K562 (cell line): ENCODE data around the gene IRF4. TPM values are rescaled to one million over a fixed set of nuclear protein-coding genes. Genes with fewer than 3 reads are reported as not detected.

Source experiments
- ATAC-seq: fragments of 200-7000 bp; cut with Tn5 transposase; 3 replicates; pipeline ENCODE4 v1.9.1; 2020; ENCODE audit warnings: moderate library complexity
- BruUV-seq: library from RNA; stranded (reverse); fragments of 400-500 nt; replicated peaks from 2 replicates; lab custom pipeline; 2021; lab: Mats Ljungman, UMichigan
- CTCF ChIA-PET: fragments of 300-600 bp; formaldehyde crosslinking; extraction: SDS; loops from one replicate; lab custom pipeline; 2021; ENCODE audit warnings: low intra/inter-chr PET ratio; lab: Yijun Ruan, JAX
- POLR2A ChIA-PET: fragments of 300-600, 350-650 bp; sonication (Branson Sonifier 250); formaldehyde crosslinking; extraction: SDS; loops from one replicate; lab custom pipeline; 2021; ENCODE audit warnings: antibody characterized with exemption, inconsistent platforms; lab: Yijun Ruan, JAX
- DNase-seq, 4 experiments: peaks; one replicate each; pipeline versions ENCODE4 v3.0.0 to v3.0.0-alpha.2; 2011 to 2018; ENCODE audit warnings: low spot score in 3 of 4, mixed read lengths in 3 of 4; ENCODE audit errors: extremely low read depth in 1 of 4
- FAIRE-seq: peaks from 2 replicates; lab custom pipeline; 2011; peaks lifted over from hg19 to GRCh38; lab: Jason Lieb, UNC
- H2AFZ ChIP-seq: 2 replicates; pipeline ENCODE4 v1.6.0; 2011; ENCODE audit warnings: low read depth, low read length, control low read depth, inconsistent platforms
- H3K27ac ChIP-seq: fragments of 200-600 bp; 3 replicates; pipeline ENCODE4 v1.8.0; 2011; ENCODE audit warnings: low read depth, mild to moderate bottlenecking, control low read depth, inconsistent platforms, low read length, moderate library complexity, mixed read lengths; ENCODE audit errors: extremely low read depth
- H3K27me3 ChIP-seq, 2 experiments: fragments of 300-600 bp in 1 of 2; 2 replicates in 1 of 2; 3 replicates in 1 of 2; pipeline versions ENCODE4 v1.6.0 to v1.8.0; 2011; ENCODE audit warnings: inconsistent platforms in 2 of 2, low read length in 2 of 2, mild to moderate bottlenecking in 1 of 2, mixed read lengths in 1 of 2, moderate library complexity in 1 of 2; ENCODE audit not compliant: control insufficient read depth in 2 of 2, insufficient read depth in 2 of 2
- H3K36me3 ChIP-seq: fragments of 300-600 bp; 3 replicates; pipeline ENCODE4 v1.8.0; 2011; ENCODE audit warnings: mild to moderate bottlenecking, low read length, inconsistent platforms; ENCODE audit not compliant: control insufficient read depth, insufficient read depth
- H3K4me1 ChIP-seq, 2 experiments: fragments of 200-600 bp in 1 of 2; replicated peaks in 1 of 2; 2 replicates in 1 of 2; 3 replicates in 1 of 2; pipeline versions ENCODE4 v1.5.1 to v1.8.0; 2011; ENCODE audit warnings: inconsistent platforms in 2 of 2, low read length in 2 of 2, mild to moderate bottlenecking in 1 of 2, mixed read lengths in 1 of 2, moderate library complexity in 1 of 2; ENCODE audit not compliant: control insufficient read depth in 2 of 2, insufficient read depth in 2 of 2
- H3K4me2 ChIP-seq: 2 replicates; pipeline ENCODE4 v1.6.1; 2011; ENCODE audit warnings: low read length, control low read depth, inconsistent platforms, mixed read lengths; ENCODE audit not compliant: insufficient read depth
- H3K4me3 ChIP-seq: fragments of 200-600 bp; sonication (generic), shearing (Covaris generic); 2 replicates; pipeline ENCODE4 v1.5.1; 2016; ENCODE audit warnings: control low read depth, inconsistent platforms
- H3K79me2 ChIP-seq: fragments of 200-600 bp; 3 replicates; pipeline ENCODE4 v1.8.0; 2011; ENCODE audit warnings: low read length, inconsistent platforms; ENCODE audit not compliant: control insufficient read depth, insufficient read depth
- H3K9ac ChIP-seq, 2 experiments: 2 replicates each; pipeline versions ENCODE4 v1.6.0 to v1.6.1; 2011; ENCODE audit warnings: low read depth in 2 of 2, low read length in 2 of 2, control low read depth in 1 of 2, inconsistent platforms in 1 of 2, mild to moderate bottlenecking in 1 of 2, mixed read lengths in 1 of 2; ENCODE audit not compliant: insufficient read depth in 1 of 2
- H3K9me1 ChIP-seq: one replicate; pipeline ENCODE4 v1.6.0; 2011; ENCODE audit warnings: inconsistent platforms, mild to moderate bottlenecking, low read length, moderate library complexity; ENCODE audit not compliant: control insufficient read depth, insufficient read depth
- H3K9me3 ChIP-seq: replicated peaks from 2 replicates; pipeline ENCODE4 v1.5.1; 2011; ENCODE audit warnings: low read depth, low read length, inconsistent platforms; ENCODE audit not compliant: control insufficient read depth, insufficient read depth
- H4K20me1 ChIP-seq: replicated peaks from 2 replicates; pipeline ENCODE4 v1.6.1; 2011; ENCODE audit warnings: low read length, inconsistent platforms, mixed read lengths; ENCODE audit not compliant: control insufficient read depth, insufficient read depth
- RBFOX2 ChIP-seq: fragments of 200-400 bp; formaldehyde crosslinking; IDR thresholded peaks from 2 replicates; pipeline ENCODE4 v1.6.1; 2017; ENCODE audit warnings: low read depth, mild to moderate bottlenecking, low read length, moderate library complexity
- SMARCA5 ChIP-seq: fragments of 450-650 bp; IDR thresholded peaks from 2 replicates; pipeline ENCODE4 v1.6.1; 2016
- TCFL5 ChIP-seq: fragments of 250-450 bp; sonication (Bioruptor Pico); conservative IDR thresholded peaks from 2 replicates; pipeline ENCODE4 v1.6.1; 2021; ENCODE audit warnings: mild to moderate bottlenecking, moderate library complexity, matching md5 sums
- VEZF1 ChIP-seq: fragments of 200-800 bp; sonication (Bioruptor generic); IDR thresholded peaks from 2 replicates; pipeline ENCODE4 v1.6.1; 2017; ENCODE audit warnings: missing genetic modification characterization, missing compliant biosample characterization
- ZNF354B ChIP-seq: fragments of 250-450 bp; sonication (Bioruptor Pico); IDR thresholded peaks from 2 replicates; pipeline ENCODE4 v1.4.0; 2020
- ZNF79 ChIP-seq: fragments of 250-450 bp; sonication (Bioruptor Pico); IDR thresholded peaks from 2 replicates; pipeline ENCODE4 v1.4.0; 2020; ENCODE audit warnings: low read depth, mild to moderate bottlenecking, moderate library complexity
- WGBS: fragments of 100-300 bp; shearing (Covaris generic); methylation state at CpG from one replicate; pipeline ENCODE4 v1.1.6; 2016; ENCODE audit warnings: low coverage, mixed read lengths; ENCODE audit not compliant: insufficient coverage; ENCODE audit errors: missing lambda C conversion rate; 5-methylcytosine and 5-hydroxymethylcytosine counted together
- in situ Hi-C: fragments of 300-500 bp; cut with MboI; formaldehyde crosslinking; loops from 4 replicates; pipeline ENCODE4 v1.15.0; 2018; ENCODE audit warnings: inconsistent platforms, mixed read lengths
- intact Hi-C: fragments of 100-400 bp; cut with micrococcal nuclease; formaldehyde crosslinking; loops from 2 replicates; pipeline ENCODE4 v1.14.2; 2022
- polyA plus RNA-seq, 8 experiments: library from polyadenylated mRNA; depleted of rRNA in 4 of 8; stranded (reverse) in 5 of 8; unstranded in 3 of 8; fragments of >200 nt; fragmentation: Nextera tagmentation in 2 of 8; fragmentation: Illumina TruSeq in 1 of 8; extraction: Ambion mirVana in 2 of 8; extraction: Trizol in 1 of 8; gene quantifications; 2 replicates each; pipeline versions ENCODE4 v1.2.1 to v1.2.3, GENCODE V29; 2011 to 2014; ENCODE audit warnings: inconsistent platforms in 1 of 8, missing spikeins in 1 of 8
- total RNA-seq, 7 experiments: library from RNA; depleted of rRNA in 6 of 7; stranded (reverse); fragments of >200 nt in 6 of 7; fragmentation: Illumina TruSeq in 2 of 7; extraction: Trizol in 2 of 7; gene quantifications; 2 replicates each; pipeline versions ENCODE4 v1.2.1 to v1.2.3, GENCODE V29; 2011 to 2021; ENCODE audit warnings: low replicate concordance in 1 of 7
- TF ChIP-seq, protein P1 (sequence below): fragments of 450-650 bp; formaldehyde crosslinking; IDR thresholded peaks from 2 replicates; pipeline ENCODE4 v1.4.0; 2022; ENCODE audit warnings: mild to moderate bottlenecking, moderate library complexity
- TF ChIP-seq, protein P2 (sequence below): sonication (generic); formaldehyde crosslinking; IDR thresholded peaks from 2 replicates; pipeline ENCODE4 v1.8.1; 2023; ENCODE audit warnings: mild to moderate bottlenecking, missing genetic modification reagents, moderate library complexity
- TF ChIP-seq, protein P3 (sequence below): fragments of 450-650 bp; IDR thresholded peaks from 2 replicates; pipeline ENCODE4 v1.6.1; 2016; ENCODE audit warnings: borderline replicate concordance
- TF ChIP-seq, protein P4 (sequence below): fragments of 450-650 bp; IDR thresholded peaks from 2 replicates; pipeline ENCODE4 v1.6.1; 2017; ENCODE audit warnings: antibody characterized with exemption, mild to moderate bottlenecking

The IRF4 gene
- total and polyA plus RNA-seq, 9 of the 15 experiments (the other 6 are each of a cell fraction or from before 2014, with no cell fraction given), result 0.05 to 0.33 (median 0.09) TPM; not detected in 6

- FAIRE-seq (no peak), DNase-seq (no peak)
- Histone ChIP-seq H3K4me3 (no peak overlapping the region), H3K9me1 (no peaks in the 10 kb centered on the region), H3K4me1 (0 out of 5 replicates have a peak, but pooled peaks cover 0 to 2% of the 10 kb centered on the region in 2 experiments), H3K36me3 (no peaks in the 10 kb centered on the region), H3K9ac (no peak overlapping the region), H3K4me2 (no peak overlapping the region)
- CTCF ChIA-PET, result no interaction called here
- in situ Hi-C loops, result no loop called here
- no peak for TF ChIP-seq TCFL5 (CRISPR knock-in tag)
- TF ChIP-seq, protein P1, sequence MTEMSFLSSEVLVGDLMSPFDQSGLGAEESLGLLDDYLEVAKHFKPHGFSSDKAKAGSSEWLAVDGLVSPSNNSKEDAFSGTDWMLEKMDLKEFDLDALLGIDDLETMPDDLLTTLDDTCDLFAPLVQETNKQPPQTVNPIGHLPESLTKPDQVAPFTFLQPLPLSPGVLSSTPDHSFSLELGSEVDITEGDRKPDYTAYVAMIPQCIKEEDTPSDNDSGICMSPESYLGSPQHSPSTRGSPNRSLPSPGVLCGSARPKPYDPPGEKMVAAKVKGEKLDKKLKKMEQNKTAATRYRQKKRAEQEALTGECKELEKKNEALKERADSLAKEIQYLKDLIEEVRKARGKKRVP, result no peak
- no peak for TF ChIP-seq ZNF354B (CRISPR knock-in tag)
- TF ChIP-seq SMARCA5, result no peak
- no peak for TF ChIP-seq ZNF79
- TF ChIP-seq, protein P2, sequence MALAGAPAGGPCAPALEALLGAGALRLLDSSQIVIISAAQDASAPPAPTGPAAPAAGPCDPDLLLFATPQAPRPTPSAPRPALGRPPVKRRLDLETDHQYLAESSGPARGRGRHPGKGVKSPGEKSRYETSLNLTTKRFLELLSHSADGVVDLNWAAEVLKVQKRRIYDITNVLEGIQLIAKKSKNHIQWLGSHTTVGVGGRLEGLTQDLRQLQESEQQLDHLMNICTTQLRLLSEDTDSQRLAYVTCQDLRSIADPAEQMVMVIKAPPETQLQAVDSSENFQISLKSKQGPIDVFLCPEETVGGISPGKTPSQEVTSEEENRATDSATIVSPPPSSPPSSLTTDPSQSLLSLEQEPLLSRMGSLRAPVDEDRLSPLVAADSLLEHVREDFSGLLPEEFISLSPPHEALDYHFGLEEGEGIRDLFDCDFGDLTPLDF, result no peak
- no peak for TF ChIP-seq RBFOX2
- TF ChIP-seq VEZF1, result no peak
- TF ChIP-seq, protein P3, sequence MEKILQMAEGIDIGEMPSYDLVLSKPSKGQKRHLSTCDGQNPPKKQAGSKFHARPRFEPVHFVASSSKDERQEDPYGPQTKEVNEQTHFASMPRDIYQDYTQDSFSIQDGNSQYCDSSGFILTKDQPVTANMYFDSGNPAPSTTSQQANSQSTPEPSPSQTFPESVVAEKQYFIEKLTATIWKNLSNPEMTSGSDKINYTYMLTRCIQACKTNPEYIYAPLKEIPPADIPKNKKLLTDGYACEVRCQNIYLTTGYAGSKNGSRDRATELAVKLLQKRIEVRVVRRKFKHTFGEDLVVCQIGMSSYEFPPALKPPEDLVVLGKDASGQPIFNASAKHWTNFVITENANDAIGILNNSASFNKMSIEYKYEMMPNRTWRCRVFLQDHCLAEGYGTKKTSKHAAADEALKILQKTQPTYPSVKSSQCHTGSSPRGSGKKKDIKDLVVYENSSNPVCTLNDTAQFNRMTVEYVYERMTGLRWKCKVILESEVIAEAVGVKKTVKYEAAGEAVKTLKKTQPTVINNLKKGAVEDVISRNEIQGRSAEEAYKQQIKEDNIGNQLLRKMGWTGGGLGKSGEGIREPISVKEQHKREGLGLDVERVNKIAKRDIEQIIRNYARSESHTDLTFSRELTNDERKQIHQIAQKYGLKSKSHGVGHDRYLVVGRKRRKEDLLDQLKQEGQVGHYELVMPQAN, result no peak
- TF ChIP-seq, protein P4, sequence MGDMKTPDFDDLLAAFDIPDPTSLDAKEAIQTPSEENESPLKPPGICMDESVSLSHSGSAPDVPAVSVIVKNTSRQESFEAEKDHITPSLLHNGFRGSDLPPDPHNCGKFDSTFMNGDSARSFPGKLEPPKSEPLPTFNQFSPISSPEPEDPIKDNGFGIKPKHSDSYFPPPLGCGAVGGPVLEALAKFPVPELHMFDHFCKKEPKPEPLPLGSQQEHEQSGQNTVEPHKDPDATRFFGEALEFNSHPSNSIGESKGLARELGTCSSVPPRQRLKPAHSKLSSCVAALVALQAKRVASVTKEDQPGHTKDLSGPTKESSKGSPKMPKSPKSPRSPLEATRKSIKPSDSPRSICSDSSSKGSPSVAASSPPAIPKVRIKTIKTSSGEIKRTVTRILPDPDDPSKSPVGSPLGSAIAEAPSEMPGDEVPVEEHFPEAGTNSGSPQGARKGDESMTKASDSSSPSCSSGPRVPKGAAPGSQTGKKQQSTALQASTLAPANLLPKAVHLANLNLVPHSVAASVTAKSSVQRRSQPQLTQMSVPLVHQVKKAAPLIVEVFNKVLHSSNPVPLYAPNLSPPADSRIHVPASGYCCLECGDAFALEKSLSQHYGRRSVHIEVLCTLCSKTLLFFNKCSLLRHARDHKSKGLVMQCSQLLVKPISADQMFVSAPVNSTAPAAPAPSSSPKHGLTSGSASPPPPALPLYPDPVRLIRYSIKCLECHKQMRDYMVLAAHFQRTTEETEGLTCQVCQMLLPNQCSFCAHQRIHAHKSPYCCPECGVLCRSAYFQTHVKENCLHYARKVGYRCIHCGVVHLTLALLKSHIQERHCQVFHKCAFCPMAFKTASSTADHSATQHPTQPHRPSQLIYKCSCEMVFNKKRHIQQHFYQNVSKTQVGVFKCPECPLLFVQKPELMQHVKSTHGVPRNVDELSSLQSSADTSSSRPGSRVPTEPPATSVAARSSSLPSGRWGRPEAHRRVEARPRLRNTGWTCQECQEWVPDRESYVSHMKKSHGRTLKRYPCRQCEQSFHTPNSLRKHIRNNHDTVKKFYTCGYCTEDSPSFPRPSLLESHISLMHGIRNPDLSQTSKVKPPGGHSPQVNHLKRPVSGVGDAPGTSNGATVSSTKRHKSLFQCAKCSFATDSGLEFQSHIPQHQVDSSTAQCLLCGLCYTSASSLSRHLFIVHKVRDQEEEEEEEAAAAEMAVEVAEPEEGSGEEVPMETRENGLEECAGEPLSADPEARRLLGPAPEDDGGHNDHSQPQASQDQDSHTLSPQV, result no peak
- TF ChIP-seq, all 486 proteins: peak for 0
- ATAC-seq, result no peak
- POLR2A ChIA-PET, result interaction anchor here (0.7 kb wide), 1 partner anchor 14 kb away, joined by 3 read pairs; no protein-coding TSS in a partner anchor
- Histone ChIP-seq H3K27me3 (peaks cover 53 to 82% of the 10 kb centered on the region in 2 experiments), H3K79me2 (no peaks in the 10 kb centered on the region), H2AFZ (no peak overlapping the region), H4K20me1 (peaks cover 8% of the 10 kb centered on the region), H3K9me3 (no peaks in the 10 kb centered on the region), H3K27ac (no peak overlapping the region)
- intact Hi-C loops, result no loop called here
- BruUV-seq, result no TSS peak
- WGBS, result 6% methylated on average over 8 of the region's 8 CpGs
Observed at GRCh38 chr6:358847-359246, 32.7 kb upstream of the IRF4 start.
